B cell (primary cell): ENCODE results near the gene ZNF527.

Source experiments
- EZH2 ChIP-seq: IDR thresholded peaks from 2 replicates; pipeline ENCODE4 v1.6.1; 2012; ENCODE audit warnings: borderline replicate concordance, low read depth, mild to moderate bottlenecking, moderate library complexity, low read length; ENCODE audit not compliant: insufficient read depth, poor library complexity, severe bottlenecking
- TF ChIP-seq, protein P1 (sequence below): fragments of 200-600 bp; IDR thresholded peaks from one replicate; pipeline ENCODE4 v1.8.0; 2022; ENCODE audit warnings: antibody characterized with exemption, mild to moderate bottlenecking

DNA sequence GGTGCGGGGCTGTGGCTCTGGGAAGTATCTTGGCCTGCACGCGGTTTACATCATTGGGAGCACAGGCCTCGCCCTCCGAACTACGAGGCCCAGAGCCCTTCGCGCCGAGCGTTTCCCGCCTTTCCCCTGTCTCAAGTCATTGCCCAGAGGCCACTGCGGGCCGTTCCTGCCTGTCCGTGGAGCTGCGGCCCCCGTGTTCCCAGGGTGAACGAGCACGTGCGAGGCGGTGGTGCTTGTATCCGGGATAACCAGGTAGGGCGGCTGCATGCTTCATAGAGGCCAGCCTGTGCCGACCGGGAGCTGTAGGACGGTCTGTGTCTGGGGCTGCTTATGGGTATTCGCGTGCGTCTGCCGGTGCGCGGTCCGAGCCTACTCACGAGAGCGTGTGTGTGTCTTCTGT lies 32.5 kb downstream of the ZNF527 start:
- TF ChIP-seq, protein P1, sequence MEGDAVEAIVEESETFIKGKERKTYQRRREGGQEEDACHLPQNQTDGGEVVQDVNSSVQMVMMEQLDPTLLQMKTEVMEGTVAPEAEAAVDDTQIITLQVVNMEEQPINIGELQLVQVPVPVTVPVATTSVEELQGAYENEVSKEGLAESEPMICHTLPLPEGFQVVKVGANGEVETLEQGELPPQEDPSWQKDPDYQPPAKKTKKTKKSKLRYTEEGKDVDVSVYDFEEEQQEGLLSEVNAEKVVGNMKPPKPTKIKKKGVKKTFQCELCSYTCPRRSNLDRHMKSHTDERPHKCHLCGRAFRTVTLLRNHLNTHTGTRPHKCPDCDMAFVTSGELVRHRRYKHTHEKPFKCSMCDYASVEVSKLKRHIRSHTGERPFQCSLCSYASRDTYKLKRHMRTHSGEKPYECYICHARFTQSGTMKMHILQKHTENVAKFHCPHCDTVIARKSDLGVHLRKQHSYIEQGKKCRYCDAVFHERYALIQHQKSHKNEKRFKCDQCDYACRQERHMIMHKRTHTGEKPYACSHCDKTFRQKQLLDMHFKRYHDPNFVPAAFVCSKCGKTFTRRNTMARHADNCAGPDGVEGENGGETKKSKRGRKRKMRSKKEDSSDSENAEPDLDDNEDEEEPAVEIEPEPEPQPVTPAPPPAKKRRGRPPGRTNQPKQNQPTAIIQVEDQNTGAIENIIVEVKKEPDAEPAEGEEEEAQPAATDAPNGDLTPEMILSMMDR, result no peak
- TF ChIP-seq EZH2, result no peak
